ENCODE measurements around the gene TPSD1. TPM values are rescaled to one million over a fixed set of nuclear protein-coding genes. Genes with fewer than 3 reads are reported as not detected.
"Not testable (repeated sequence)": the region's sequence is repeated elsewhere in the genome, so short reads cannot be mapped to it uniquely, and the experiment has no call there.

The TPSD1 gene
- total and polyA plus RNA-seq, 8 donors, result 0.70 to 7.6 (median 4.5) TPM; not detected in 4

DNA sequence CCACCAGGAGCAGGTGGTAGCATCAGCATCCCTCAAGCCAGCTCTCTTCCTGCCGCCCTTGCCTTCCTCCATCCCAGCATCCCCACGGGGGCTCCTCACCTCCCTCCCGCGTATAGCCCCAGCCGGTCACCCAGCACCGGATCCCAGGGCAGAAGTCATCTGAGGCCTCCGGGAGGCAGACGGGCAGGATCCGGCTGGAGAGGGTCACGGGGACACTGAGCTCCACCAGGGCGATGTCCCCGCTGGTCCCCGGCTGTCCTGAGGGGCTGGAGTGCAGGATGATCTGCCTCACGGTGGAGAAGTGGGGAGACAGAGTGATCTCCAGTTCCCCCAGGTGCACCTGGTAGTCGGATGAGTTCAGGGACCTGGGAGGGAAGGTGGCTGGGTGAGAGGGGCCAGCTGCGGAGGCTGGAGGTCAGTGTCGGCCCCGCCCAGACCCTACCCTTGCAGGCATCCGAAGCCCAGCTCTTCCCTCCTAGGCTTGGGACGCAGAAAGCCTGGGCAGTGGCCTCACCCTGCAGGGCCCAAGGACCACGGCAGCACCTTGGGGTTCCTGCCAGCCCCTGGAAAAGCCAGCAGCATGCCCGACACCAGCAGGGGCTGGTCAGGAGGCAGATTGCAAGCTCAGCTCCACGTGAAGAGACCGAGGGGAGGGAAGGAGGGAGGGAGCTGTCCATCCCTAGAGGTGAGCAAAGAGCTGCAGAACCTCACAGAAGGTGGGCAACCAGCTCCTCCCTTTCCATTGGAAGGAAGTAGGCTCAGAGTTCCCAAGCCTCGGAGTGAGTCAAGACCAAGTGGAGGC is 33.1 kb upstream of the TPSD1 start:
- H3K4me3 ChIP-seq, result no peak overlapping the region
- peaks cover 11 to 26% (median 22%) of the 10 kb centered on the region in 4 donors for H3K4me1 ChIP-seq
- no peak for TF ChIP-seq EP300 (IDR thresholded peaks at IDR 0.05)
- no peak for TF ChIP-seq POLR2A (IDR thresholded peaks at IDR 0.05)
- no peak for TF ChIP-seq POLR2AphosphoS5 (IDR thresholded peaks at IDR 0.05)
- TF ChIP-seq, protein P1, sequence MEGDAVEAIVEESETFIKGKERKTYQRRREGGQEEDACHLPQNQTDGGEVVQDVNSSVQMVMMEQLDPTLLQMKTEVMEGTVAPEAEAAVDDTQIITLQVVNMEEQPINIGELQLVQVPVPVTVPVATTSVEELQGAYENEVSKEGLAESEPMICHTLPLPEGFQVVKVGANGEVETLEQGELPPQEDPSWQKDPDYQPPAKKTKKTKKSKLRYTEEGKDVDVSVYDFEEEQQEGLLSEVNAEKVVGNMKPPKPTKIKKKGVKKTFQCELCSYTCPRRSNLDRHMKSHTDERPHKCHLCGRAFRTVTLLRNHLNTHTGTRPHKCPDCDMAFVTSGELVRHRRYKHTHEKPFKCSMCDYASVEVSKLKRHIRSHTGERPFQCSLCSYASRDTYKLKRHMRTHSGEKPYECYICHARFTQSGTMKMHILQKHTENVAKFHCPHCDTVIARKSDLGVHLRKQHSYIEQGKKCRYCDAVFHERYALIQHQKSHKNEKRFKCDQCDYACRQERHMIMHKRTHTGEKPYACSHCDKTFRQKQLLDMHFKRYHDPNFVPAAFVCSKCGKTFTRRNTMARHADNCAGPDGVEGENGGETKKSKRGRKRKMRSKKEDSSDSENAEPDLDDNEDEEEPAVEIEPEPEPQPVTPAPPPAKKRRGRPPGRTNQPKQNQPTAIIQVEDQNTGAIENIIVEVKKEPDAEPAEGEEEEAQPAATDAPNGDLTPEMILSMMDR (IDR thresholded peaks at IDR 0.05), result no peak
- no peaks in the 10 kb centered on the region for H3K9me3 ChIP-seq
- peaks cover 0 to 45% (median 26%) of the 10 kb centered on the region in 4 donors for H3K36me3 ChIP-seq
- H3K27me3 ChIP-seq, result no peaks in the 10 kb centered on the region
- intact Hi-C loops (cut with DNase I; ENCODE audit: low total_unique reads), result no loop called here
- DNase-seq, result no peak
- H3K27ac ChIP-seq, result no peak overlapping the region
- 67 to 81% (median 73%) methylated on average over 19 to 25 of the region's 25 CpGs for WGBS, 5 donors

DNA sequence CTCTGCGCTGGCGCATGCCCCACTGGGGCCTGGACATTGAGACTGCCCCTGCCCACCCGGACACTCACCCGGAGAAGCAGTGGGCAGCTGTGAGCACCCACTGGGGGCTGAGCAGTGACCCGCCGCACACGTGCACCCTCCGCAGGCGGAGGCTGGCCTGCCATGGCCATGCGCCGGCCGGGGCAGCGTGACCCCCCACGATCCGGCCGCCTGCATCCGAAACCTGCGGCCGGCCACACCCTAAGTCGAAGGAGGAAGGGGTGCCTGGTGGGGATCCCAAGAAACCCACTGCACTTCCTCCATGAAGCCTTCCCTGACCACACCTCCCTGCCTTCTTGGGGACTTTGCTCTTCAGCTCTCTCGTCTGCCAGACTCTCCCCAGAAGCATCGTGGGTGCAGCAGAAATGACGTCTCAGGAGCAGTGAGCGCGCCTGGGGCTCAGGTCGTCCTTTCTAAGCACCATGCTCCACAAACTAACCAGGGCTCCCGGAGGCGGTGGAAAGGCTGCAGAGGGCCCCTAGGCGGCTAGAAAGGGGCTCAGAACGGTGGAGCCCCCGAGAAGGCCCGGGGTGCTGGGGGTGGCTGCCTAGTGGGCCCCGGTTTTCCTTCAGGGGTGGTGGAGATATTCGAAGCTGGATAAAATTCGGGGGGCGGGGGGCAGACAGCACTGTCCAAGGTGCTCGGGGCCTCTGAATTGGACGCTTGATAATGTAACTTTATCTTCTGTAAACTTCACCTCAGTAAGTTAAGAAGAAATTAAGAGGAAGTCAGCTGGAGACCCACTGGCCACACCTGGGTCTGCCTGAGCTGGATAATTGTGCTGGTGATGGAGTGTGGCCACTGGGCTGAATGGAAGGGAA is 32.3 kb upstream of the TPSD1 start:
- H3K4me3 ChIP-seq, result no peak overlapping the region
- no peak overlapping the region for H3K27ac ChIP-seq
- no peaks in the 10 kb centered on the region for H3K27me3 ChIP-seq
- TF ChIP-seq POLR2A (IDR thresholded peaks at IDR 0.05), result no peak
- TF ChIP-seq, protein P1 (IDR thresholded peaks at IDR 0.05), result no peak
- no peak for TF ChIP-seq POLR2AphosphoS5 (IDR thresholded peaks at IDR 0.05)
- TF ChIP-seq EP300 (IDR thresholded peaks at IDR 0.05), result no peak
- no peaks in the 10 kb centered on the region for H3K9me3 ChIP-seq
- DNase-seq, result no peak
- H3K4me1 ChIP-seq, result peaks cover 11 to 26% (median 22%) of the 10 kb centered on the region in 4 donors
- 67 to 81% (median 76%) methylated on average over 22 to 38 of the region's 38 CpGs for WGBS, 5 donors
- intact Hi-C loops (cut with DNase I; ENCODE audit: low total_unique reads), result no loop called here
- H3K36me3 ChIP-seq, result peaks cover 0 to 37% (median 20%) of the 10 kb centered on the region in 4 donors

DNA sequence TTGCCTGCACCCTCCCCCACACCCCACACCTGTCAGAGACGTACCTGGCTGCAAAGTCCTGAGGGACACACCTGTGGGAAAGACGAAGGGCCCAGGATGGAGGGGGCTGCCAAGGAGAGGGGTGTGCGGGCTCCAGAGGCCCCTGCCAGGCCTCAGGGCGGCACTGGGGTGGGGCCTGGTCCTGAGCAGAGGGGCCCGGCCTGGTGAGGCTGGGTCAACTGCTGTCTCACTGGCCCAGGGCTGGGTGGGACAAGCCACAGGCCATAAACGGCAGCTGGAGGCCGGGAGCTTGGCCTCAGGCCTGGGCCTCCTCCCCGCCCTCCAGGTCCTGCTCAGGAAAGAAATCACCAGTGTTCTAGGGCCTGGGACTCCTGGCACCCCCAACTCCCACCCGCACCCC is 31.3 kb upstream of the TPSD1 start:
- Histone ChIP-seq H3K27me3 (no peaks in the 10 kb centered on the region), H3K27ac (peak overlapping the region in 1 of 5 donors; percentile 55), H3K4me3 (no peak overlapping the region), H3K9me3 (no peaks in the 10 kb centered on the region), H3K36me3 (peaks cover 0 to 27% (median 15%) of the 10 kb centered on the region in 4 donors), H3K4me1 (peaks cover 11 to 26% (median 22%) of the 10 kb centered on the region in 4 donors)
- intact Hi-C loops (cut with DNase I; ENCODE audit: low total_unique reads), result no loop called here
- no peak for DNase-seq
- WGBS, 5 donors, result 71 to 84% (median 78%) methylated on average over 4 to 9 of the region's 9 CpGs
- TF ChIP-seq, protein P1 (IDR thresholded peaks at IDR 0.05), result no peak
- TF ChIP-seq POLR2A (IDR thresholded peaks at IDR 0.05) (no peak), EP300 (IDR thresholded peaks at IDR 0.05) (no peak), POLR2AphosphoS5 (IDR thresholded peaks at IDR 0.05) (no peak)

DNA sequence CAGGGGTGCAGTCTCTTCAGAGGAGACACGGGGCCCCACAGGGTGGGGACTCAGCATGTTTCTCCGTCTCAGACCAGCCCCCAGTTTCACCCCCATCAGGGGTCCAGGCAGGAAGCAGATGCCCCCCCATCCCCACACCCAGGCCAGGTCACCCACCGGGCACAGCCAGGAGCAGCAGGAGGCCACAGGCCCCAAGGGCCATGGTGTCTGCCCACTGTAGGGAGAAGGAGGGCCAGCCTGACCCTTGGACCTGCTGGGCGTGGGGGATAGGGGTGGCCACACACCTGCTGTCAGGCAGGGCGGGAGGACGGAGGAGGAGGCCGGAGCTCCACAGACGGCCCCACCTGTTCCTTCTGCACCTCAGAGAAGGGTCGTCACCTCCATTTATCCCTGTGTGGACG is 30.8 kb upstream of the TPSD1 start, which contains the start of gene TPSG1:
TPSG1 (minus strand) TSS at position 218 of the 401 bp plus-strand sequence; CDS start at position 202, 16 bp downstream.
- peak in 1 of 2 donors; percentile 45 for DNase-seq
- no peaks in the 10 kb centered on the region for H3K27me3 ChIP-seq
- H3K36me3 ChIP-seq, result peaks cover 0 to 23% (median 11%) of the 10 kb centered on the region in 4 donors
- peak within 1 kb of the TSS in 1 of 4 donors; percentile 9 for H3K4me3 ChIP-seq
- WGBS, 5 donors, result 37 to 63% (median 58%) methylated on average over 8 to 10 of the region's 10 CpGs
- peaks cover 11 to 26% (median 22%) of the 10 kb centered on the region in 4 donors for H3K4me1 ChIP-seq
- H3K27ac ChIP-seq, result peak within 1 kb of the TSS in 3 of 5 donors; percentile 27 to 55 (median 44)
- no peaks in the 10 kb centered on the region for H3K9me3 ChIP-seq
- intact Hi-C loops (cut with DNase I; ENCODE audit: low total_unique reads), result no loop called here
- TF ChIP-seq EP300 (IDR thresholded peaks at IDR 0.05) (no peak), POLR2A (IDR thresholded peaks at IDR 0.05) (no peak), POLR2AphosphoS5 (IDR thresholded peaks at IDR 0.05) (no peak)
- TF ChIP-seq, protein P1 (IDR thresholded peaks at IDR 0.05), result no peak

DNA sequence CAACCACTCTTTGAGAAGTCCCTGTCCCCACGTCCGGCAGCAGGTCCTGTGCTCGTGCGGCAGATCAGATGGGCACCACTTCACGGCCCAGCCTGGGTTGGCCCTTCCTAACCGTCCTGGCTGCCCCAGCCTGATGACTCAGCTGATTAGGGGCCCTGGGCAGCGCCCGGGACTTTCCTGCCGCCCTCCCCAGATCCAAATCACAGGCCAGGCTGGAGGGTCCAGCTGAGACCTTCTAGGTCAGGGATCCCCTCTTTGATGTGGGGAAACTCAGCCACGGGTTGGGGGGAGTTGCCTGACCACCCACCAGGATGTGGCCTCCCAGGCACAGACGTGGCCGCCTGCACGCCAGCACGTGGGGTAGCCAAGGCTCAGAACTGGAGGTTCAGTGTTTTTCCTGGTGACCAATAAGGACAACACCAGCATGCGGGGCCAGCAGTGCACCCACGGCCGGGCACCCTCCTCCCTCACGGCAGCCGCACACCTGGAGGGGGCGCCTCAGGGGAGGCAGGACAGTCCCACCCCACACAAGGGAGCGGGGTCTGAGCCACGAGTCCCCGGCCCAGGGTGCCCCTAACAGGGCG is 30.0 kb upstream of the TPSD1 start:
- WGBS, 5 donors, result 25 to 42% (median 40%) methylated on average over 15 to 24 of the region's 24 CpGs
- H3K9me3 ChIP-seq; intact Hi-C loops (cut with DNase I; ENCODE audit: low total_unique reads); H3K27me3 ChIP-seq: not testable (repeated sequence)
- peak in 1 of 2 donors; percentile 41 for DNase-seq
- Histone ChIP-seq H3K27ac (peak overlapping the region in 2 of 5 donors; percentile 44 to 55), H3K4me1 (peaks cover 11 to 26% (median 22%) of the 10 kb centered on the region in 4 donors), H3K4me3 (peak overlapping the region in 1 of 4 donors; percentile 9), H3K36me3 (peaks cover 0 to 15% (median 5%) of the 10 kb centered on the region in 4 donors)

DNA sequence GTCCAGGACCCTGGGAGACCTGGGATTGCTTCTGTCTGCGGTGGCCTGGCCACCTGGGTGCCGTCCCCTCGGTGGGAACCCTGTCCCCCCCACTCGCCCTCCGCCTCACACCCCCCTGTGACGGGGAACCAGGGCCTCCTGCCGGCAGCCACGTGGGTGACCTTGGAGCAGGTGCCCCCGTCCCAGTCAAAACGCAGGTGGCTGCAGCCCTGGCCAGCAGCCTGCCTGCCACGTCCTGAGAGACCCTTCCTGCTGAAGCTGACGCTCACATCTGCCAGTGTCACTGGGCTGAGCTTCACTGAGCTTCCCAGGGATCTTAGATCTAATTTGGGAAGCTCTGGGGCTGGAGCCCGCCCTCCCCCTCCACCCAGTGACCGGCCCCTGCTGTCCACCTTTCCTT is 29.2 kb upstream of the TPSD1 start:
- peak in 1 of 2 donors; percentile 34 for DNase-seq
- peaks cover 0 to 10% (median 0%) of the 10 kb centered on the region in 3 donors for H3K27me3 ChIP-seq
- H3K4me3 ChIP-seq; H3K27ac ChIP-seq; intact Hi-C loops (cut with DNase I; ENCODE audit: low total_unique reads); H3K36me3 ChIP-seq; H3K9me3 ChIP-seq: not testable (repeated sequence)
- H3K4me1 ChIP-seq, result peaks cover 11 to 26% (median 20%) of the 10 kb centered on the region in 4 donors
- WGBS, 5 donors, result 27 to 50% (median 36%) methylated on average over 6 to 13 of the region's 14 CpGs

All from stomach (tissue), 9 donors.